GM20000 (cell line): ENCODE results near the gene KSR1.
A peak's percentile ranks its signal among the peaks of the same experiment; 100 is the strongest.
"Not testable (repeated sequence)": the region's sequence is repeated elsewhere in the genome, so short reads cannot be mapped to it uniquely, and the experiment has no call there.

Source experiments
- DNase-seq: peaks from one replicate; pipeline ENCODE4 v3.0.0; 2012; ENCODE audit warnings: low spot score
- CTCF ChIP-seq: IDR thresholded peaks from 2 replicates; pipeline ENCODE4 v1.5.1; 2012; ENCODE audit warnings: mild to moderate bottlenecking, control low read depth; ENCODE audit errors: extremely low read depth, missing control alignments

Gene KSR1

GRCh38 chr17:27455914-27456680, at the start of gene KSR1:
Gene KSR1 (plus strand): TSS chr17:27456448. CDS start chr17:27456644, 196 bp downstream.
- peak; percentile 97 for DNase-seq
- TF ChIP-seq CTCF = peak; percentile 46

- TF ChIP-seq CTCF = no peak
- no peak for DNase-seq
Measured at GRCh38 chr17:27407916-27408864, 48.1 kb upstream of the KSR1 start.

- no peak for DNase-seq
Measured at GRCh38 chr17:27408891-27409290, 47.4 kb upstream of the KSR1 start.

GRCh38 chr17:27412158-27412557, 44.1 kb upstream of the KSR1 start:
- DNase-seq = not testable (repeated sequence)

More at GRCh38 chr17:27408891-27409290, 47.4 kb upstream of the KSR1 start:
- no peak for TF ChIP-seq CTCF

GRCh38 chr17:27413315-27413714, 42.9 kb upstream of the KSR1 start:
- DNase-seq = no peak
- TF ChIP-seq CTCF = no peak

- no peak for DNase-seq
- no peak for TF ChIP-seq CTCF
Measured at GRCh38 chr17:27413792-27414191, 42.5 kb upstream of the KSR1 start.

GRCh38 chr17:27414271-27414670, 42.0 kb upstream of the KSR1 start:
- TF ChIP-seq CTCF = no peak
- no peak for DNase-seq
